Bronchus fibroblast of lung (primary cell): ENCODE measurements around the gene PLD1. TPM values are rescaled to one million over a fixed set of nuclear protein-coding genes. Genes with fewer than 3 reads are reported as not detected.

Source experiments
- total RNA-seq: library from RNA; depleted of rRNA; stranded (reverse); fragments of >200 nt; gene quantifications from 2 replicates; pipeline ENCODE4 v1.2.3, GENCODE V29; 2015

The PLD1 gene
- total RNA-seq, result 4.9 TPM in 2 replicates

GRCh38 chr3:171809861-171810628 lies at the start of gene PLD1:
PLD1 (minus strand) TSS chr3:171810483; CDS start chr3:171738051, 72,432 bp downstream.

GRCh38 chr3:171842864-171843518 lies 32.7 kb upstream of the PLD1 start, which contains the start of gene TMEM212:
TMEM212 (plus strand) TSS chr3:171843349; CDS start chr3:171843384, 35 bp downstream.

Other genes starting within 250 kb of the PLD1 start
- gene TMEM212, start 32.9 kb upstream of the PLD1 start, total RNA-seq, result not detected in 2 replicates
- gene FNDC3B, start 229.1 kb upstream of the PLD1 start, total RNA-seq, result 23.3 and 26.9 TPM in 2 replicates